ENCODE results near the gene PSMB11.

PSMB11 gene

DNA sequence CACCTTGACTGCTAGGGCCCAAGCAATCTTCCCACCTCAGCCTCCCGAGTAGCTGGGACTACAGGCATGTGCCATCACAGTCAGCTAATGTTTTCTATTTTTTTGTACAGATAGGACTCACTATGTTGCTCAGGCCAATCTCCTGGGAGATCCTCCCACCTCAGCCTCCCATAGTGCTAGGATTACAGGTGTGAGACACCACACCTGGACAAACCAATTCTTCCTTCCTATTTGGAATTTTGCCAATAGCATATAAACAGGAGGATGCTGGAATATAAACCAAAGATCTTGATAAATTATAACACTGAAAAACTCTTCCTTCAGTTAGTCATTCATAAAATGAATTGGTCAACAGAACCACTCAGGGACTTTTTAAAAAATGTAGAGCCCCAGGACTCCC is 44.6 kb downstream of the PSMB11 start:
- H2AFZ ChIP-seq (ENCODE audit: low read depth): no peak overlapping the region
- H3K9ac ChIP-seq: no peak overlapping the region
- H3K27ac ChIP-seq: no peak overlapping the region
- H3K36me3 ChIP-seq (ENCODE audit: insufficient read depth): no peaks in the 10 kb centered on the region
- H3K4me3 ChIP-seq (IDR thresholded peaks at IDR 0.05; ENCODE audit: insufficient read depth, low read depth, low read length): no peak overlapping the region
- H3K79me2 ChIP-seq (ENCODE audit: insufficient read depth, low read depth): no peaks in the 10 kb centered on the region; the same call in 1 of the 2 replicates
- H3K4me1 ChIP-seq (ENCODE audit: low read depth, poor library complexity, severe bottlenecking): no peaks in the 10 kb centered on the region
- TF ChIP-seq, protein P1, sequence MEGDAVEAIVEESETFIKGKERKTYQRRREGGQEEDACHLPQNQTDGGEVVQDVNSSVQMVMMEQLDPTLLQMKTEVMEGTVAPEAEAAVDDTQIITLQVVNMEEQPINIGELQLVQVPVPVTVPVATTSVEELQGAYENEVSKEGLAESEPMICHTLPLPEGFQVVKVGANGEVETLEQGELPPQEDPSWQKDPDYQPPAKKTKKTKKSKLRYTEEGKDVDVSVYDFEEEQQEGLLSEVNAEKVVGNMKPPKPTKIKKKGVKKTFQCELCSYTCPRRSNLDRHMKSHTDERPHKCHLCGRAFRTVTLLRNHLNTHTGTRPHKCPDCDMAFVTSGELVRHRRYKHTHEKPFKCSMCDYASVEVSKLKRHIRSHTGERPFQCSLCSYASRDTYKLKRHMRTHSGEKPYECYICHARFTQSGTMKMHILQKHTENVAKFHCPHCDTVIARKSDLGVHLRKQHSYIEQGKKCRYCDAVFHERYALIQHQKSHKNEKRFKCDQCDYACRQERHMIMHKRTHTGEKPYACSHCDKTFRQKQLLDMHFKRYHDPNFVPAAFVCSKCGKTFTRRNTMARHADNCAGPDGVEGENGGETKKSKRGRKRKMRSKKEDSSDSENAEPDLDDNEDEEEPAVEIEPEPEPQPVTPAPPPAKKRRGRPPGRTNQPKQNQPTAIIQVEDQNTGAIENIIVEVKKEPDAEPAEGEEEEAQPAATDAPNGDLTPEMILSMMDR (conservative IDR thresholded peaks at IDR 0.05; ENCODE audit: low read depth, low read length): no peak
- H4K20me1 ChIP-seq (ENCODE audit: insufficient read depth): no peaks in the 10 kb centered on the region
- H3K4me2 ChIP-seq: no peak overlapping the region
- no peaks in the 10 kb centered on the region for H3K27me3 ChIP-seq (ENCODE audit: insufficient read depth, low read depth)

DNA sequence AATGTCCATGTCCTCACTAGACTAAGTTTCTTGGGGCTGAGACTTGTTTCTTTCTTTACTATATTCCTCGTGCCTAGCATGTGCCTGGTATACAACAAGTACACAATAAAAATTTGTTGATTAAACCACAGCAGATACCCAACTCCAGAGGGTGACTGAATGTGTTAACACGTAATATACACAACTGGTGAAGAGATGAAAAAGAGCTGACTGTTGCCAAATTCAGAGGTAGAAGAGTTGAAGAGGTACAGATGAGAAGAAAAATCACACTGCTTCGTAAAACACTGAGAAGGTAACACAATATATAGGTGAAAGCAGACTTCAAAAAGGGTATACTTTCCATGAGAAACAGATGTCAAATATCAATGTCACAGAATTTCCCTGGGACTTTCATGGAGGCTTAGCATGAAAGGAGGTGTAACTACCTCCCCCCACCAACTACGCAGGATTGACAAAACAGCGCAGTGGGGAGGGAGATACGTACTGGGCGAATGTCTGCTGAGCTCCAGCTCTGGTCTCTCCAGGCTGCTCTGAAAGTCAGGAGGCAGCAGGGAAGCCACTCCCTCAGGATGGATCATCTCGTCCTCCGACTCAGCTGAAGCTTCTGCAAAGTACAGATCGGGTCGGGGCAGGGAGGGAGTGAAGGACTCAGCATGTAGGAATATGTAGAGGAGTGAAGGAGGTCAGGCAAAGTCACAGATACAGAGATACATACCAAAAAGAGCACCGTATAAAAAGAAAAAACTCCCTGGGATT is 47.7 kb downstream of the PSMB11 start:
- Histone ChIP-seq H3K27me3 (ENCODE audit: insufficient read depth, low read depth) (no peaks in the 10 kb centered on the region), H4K20me1 (ENCODE audit: insufficient read depth) (no peaks in the 10 kb centered on the region), H3K9ac (no peak overlapping the region), H3K4me1 (ENCODE audit: low read depth, poor library complexity, severe bottlenecking) (peaks cover 14% of the 10 kb centered on the region), H3K4me3 (IDR thresholded peaks at IDR 0.05; ENCODE audit: insufficient read depth, low read depth, low read length) (no peak overlapping the region), H3K27ac (no peak overlapping the region), H2AFZ (ENCODE audit: low read depth) (no peak overlapping the region), H3K36me3 (ENCODE audit: insufficient read depth) (no peaks in the 10 kb centered on the region), H3K4me2 (no peak overlapping the region), H3K79me2 (ENCODE audit: insufficient read depth, low read depth) (peaks cover 25% of the 10 kb centered on the region)
- TF ChIP-seq, protein P1 (conservative IDR thresholded peaks at IDR 0.05; ENCODE audit: low read depth, low read length): no peak

DNA sequence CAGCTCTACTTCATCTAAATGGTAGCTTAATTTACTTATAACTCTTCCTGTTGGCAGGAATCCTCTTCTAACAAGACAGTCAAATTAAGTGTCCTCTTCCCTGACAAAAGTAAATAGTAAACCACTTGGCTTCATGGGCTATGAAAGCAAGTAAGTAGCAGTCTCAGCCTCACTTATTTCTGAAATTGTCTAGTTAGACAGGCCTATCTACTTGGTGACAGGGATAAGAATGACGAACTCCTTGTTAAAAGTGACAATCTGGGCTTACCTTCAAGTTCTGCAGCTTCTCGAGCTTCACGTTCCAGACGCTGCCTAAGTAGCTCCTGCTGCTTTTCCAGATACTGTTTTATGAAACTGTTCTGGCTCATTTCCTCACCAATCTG is 48.2 kb downstream of the PSMB11 start:
- Histone ChIP-seq H3K36me3 (ENCODE audit: insufficient read depth) (no peaks in the 10 kb centered on the region), H3K79me2 (ENCODE audit: insufficient read depth, low read depth) (peaks cover 25% of the 10 kb centered on the region)
- TF ChIP-seq, protein P1 (conservative IDR thresholded peaks at IDR 0.05; ENCODE audit: low read depth, low read length): no peak

DNA sequence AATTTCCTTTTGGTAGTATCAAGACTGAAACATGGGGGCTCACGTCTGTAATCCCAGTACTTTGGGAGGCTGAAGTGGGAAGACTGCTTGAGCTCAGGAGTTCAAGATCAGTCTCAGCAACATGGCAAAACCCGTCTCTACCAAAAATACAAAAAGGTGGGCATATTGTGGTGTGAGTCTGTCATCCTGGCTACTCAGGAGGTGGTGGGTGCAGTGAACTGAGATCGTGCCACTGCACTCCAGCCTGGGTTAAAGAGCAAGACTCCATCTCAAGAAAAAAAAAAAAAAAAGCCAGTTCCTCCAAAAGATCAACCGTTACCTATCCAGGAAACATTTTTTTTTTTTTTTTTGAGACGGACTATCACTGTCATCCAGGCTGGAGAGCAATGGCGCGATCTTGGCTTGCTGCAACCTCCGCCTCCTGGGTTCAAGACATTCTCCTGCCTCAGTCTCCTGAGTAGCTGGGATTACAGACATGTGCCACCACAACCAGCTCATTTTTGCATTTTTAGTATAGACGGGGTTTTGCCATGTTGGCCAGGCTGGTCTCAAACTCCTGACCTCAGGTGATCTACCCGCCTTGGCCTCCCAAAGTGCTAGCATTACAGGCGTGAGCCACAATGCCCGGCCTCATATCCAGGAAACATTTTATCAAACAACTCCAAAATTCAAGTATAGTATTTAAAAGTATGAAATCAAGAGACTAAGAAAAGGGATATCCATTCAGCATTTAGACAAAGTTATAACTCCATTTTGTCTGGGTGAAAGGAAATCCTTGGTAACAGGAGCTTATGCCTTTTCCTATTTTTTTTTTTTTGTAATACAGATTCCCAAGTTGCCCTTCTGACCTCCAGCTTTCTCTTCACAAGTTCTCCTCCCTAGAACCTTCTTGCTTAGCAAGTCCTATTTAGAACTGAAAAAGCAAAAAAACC is 49.5 kb downstream of the PSMB11 start:
- no peaks in the 10 kb centered on the region for H3K27me3 ChIP-seq (ENCODE audit: insufficient read depth, low read depth)
- H4K20me1 ChIP-seq (ENCODE audit: insufficient read depth): no peaks in the 10 kb centered on the region
- no peak overlapping the region for H3K4me2 ChIP-seq
- TF ChIP-seq, protein P1 (conservative IDR thresholded peaks at IDR 0.05; ENCODE audit: low read depth, low read length): no peak
- H3K79me2 ChIP-seq (ENCODE audit: insufficient read depth, low read depth): peaks cover 33% of the 10 kb centered on the region
- no peak overlapping the region for H3K4me3 ChIP-seq (IDR thresholded peaks at IDR 0.05; ENCODE audit: insufficient read depth, low read depth, low read length)
- H3K27ac ChIP-seq: no peak overlapping the region
- no peak overlapping the region for H3K9ac ChIP-seq
- H3K4me1 ChIP-seq (ENCODE audit: low read depth, poor library complexity, severe bottlenecking): peaks cover 15% of the 10 kb centered on the region
- no peak overlapping the region for H2AFZ ChIP-seq (ENCODE audit: low read depth)
- no peaks in the 10 kb centered on the region for H3K36me3 ChIP-seq (ENCODE audit: insufficient read depth)

More for the DNA sequence above, 48.2 kb downstream of the PSMB11 start:
- Histone ChIP-seq H4K20me1 (ENCODE audit: insufficient read depth) (no peaks in the 10 kb centered on the region), H3K4me2 (no peak overlapping the region), H3K4me3 (IDR thresholded peaks at IDR 0.05; ENCODE audit: insufficient read depth, low read depth, low read length) (no peak overlapping the region), H3K27me3 (ENCODE audit: insufficient read depth, low read depth) (no peaks in the 10 kb centered on the region), H3K4me1 (ENCODE audit: low read depth, poor library complexity, severe bottlenecking) (peaks cover 14% of the 10 kb centered on the region), H2AFZ (ENCODE audit: low read depth) (no peak overlapping the region), H3K9ac (no peak overlapping the region), H3K27ac (no peak overlapping the region)
